ENCODE results near the gene ABLIM1.

GRCh38 chr10:114471906-114472876 is 185.9 kb downstream of the ABLIM1 start:
- TF ChIP-seq CTCF (IDR thresholded peaks at IDR 0.05) = no peak
- no peak for TF ChIP-seq EZH2phosphoT487 (IDR thresholded peaks at IDR 0.05)
- TF ChIP-seq EZH2 (IDR thresholded peaks at IDR 0.05) = no peak

Data from neural progenitor cell (in vitro differentiated cells).